B cell (primary cell): ENCODE measurements around the gene LMTK3. TPM values are rescaled to one million over a fixed set of nuclear protein-coding genes. Genes with fewer than 3 reads are reported as not detected.
A peak's percentile ranks its signal among the peaks of the same experiment; 100 is the strongest.

Experiments
- ATAC-seq: fragments of 200-7000 bp; cut with Tn5 transposase; one replicate; pipeline ENCODE4 v1.10.0; 2021; ENCODE audit warnings: low read depth, mild to moderate bottlenecking, moderate number of reproducible peaks, moderate library complexity
- CTCF ChIA-PET: fragments of 350-600 bp; sonication (Branson Sonifier 250); formaldehyde crosslinking; loops from one replicate; lab custom pipeline; 2021; ENCODE audit warnings: antibody characterized with exemption, inconsistent platforms; lab: Charles Lee
- POLR2A ChIA-PET: fragments of 350-600 bp; sonication (Branson Sonifier 250); formaldehyde crosslinking; loops from one replicate; lab custom pipeline; 2021; ENCODE audit warnings: antibody characterized with exemption; lab: Charles Lee
- DNase-seq: peaks from one replicate; pipeline ENCODE4 v3.0.0; 2013
- H2AFZ ChIP-seq: 2 replicates; pipeline ENCODE4 v1.6.1; 2012; ENCODE audit warnings: mild to moderate bottlenecking, low read depth, low read length; ENCODE audit not compliant: insufficient read depth, poor library complexity, severe bottlenecking
- H3K27ac ChIP-seq, 2 donors: 1 replicate in 1 of 2; 2 replicates in 1 of 2; pipeline ENCODE4 v1.5.1; 2012 to 2013; ENCODE audit warnings: low read length in 2 of 2, mild to moderate bottlenecking in 2 of 2, moderate library complexity in 1 of 2
- H3K27me3 ChIP-seq, 4 experiments: fragments of 200-600 bp in 1 of 4; sonication (generic) in 1 of 4; replicated peaks in 1 of 4; 1 replicate in 2 of 4; 2 replicates in 2 of 4; pipeline versions ENCODE4 v1.6.1 to v1.7.0; 2013 to 2016; ENCODE audit warnings: low read length in 3 of 4, mild to moderate bottlenecking in 2 of 4, mixed read lengths in 1 of 4, moderate library complexity in 1 of 4; ENCODE audit not compliant: insufficient read depth in 4 of 4, control insufficient read depth in 3 of 4; ENCODE audit errors: control extremely low read depth in 1 of 4
- H3K36me3 ChIP-seq, 2 experiments: replicated peaks in 1 of 2; 1 replicate in 1 of 2; 2 replicates in 1 of 2; pipeline versions ENCODE4 v1.6.1 to v1.7.1; 2013; ENCODE audit warnings: low read length in 1 of 2; ENCODE audit not compliant: insufficient read depth in 2 of 2, control insufficient read depth in 1 of 2; ENCODE audit errors: control extremely low read depth in 1 of 2, extremely low read depth in 1 of 2
- H3K4me1 ChIP-seq, 2 donors: fragments of 200-600 bp in 1 of 2; sonication (generic) in 1 of 2; 1 replicate in 1 of 2; 2 replicates in 1 of 2; pipeline versions ENCODE4 v1.5.1 to v1.6.1; 2013 to 2017; ENCODE audit warnings: low read length in 2 of 2; ENCODE audit not compliant: control insufficient read depth in 2 of 2, insufficient read depth in 2 of 2
- H3K4me2 ChIP-seq: replicated peaks from 2 replicates; pipeline ENCODE3; 2012; ENCODE audit warnings: mild to moderate bottlenecking, low read depth, low read length; ENCODE audit not compliant: poor library complexity, severe bottlenecking
- H3K4me3 ChIP-seq, 5 experiments: fragments of 200-600 bp in 1 of 5; sonication (generic) in 1 of 5; 1 replicate in 3 of 5; 2 replicates in 2 of 5; pipeline versions ENCODE4 v1.5.1 to v1.7.0; 2011 to 2016; ENCODE audit warnings: low read length in 4 of 5, mild to moderate bottlenecking in 4 of 5, low read depth in 2 of 5, control low read depth in 1 of 5, moderate library complexity in 1 of 5; ENCODE audit not compliant: insufficient read depth in 1 of 5; ENCODE audit errors: control extremely low read depth in 1 of 5, extremely low read depth in 1 of 5
- H3K79me2 ChIP-seq: fragments of 200-600 bp; sonication (generic); one replicate; pipeline ENCODE4 v1.6.0; 2016; ENCODE audit warnings: low read length; ENCODE audit not compliant: control insufficient read depth, insufficient read depth
- H3K9ac ChIP-seq: fragments of 200-600 bp; sonication (generic); 2 replicates; pipeline ENCODE4 v1.6.1; 2017; ENCODE audit warnings: mild to moderate bottlenecking, low read length, moderate library complexity
- H3K9me3 ChIP-seq, 3 donors: one replicate each; pipeline versions ENCODE4 v1.6.1 to v1.7.1; 2013; ENCODE audit warnings: low read length in 2 of 3; ENCODE audit not compliant: control insufficient read depth in 2 of 3, insufficient read depth in 1 of 3; ENCODE audit errors: control extremely low read depth in 1 of 3
- H4K20me1 ChIP-seq: 2 replicates; pipeline ENCODE4 v1.6.0; 2012; ENCODE audit warnings: mild to moderate bottlenecking, low read length; ENCODE audit not compliant: insufficient read depth, control insufficient read depth, poor library complexity, severe bottlenecking
- H3K27ac Mint-ChIP-seq: one replicate; pipeline ENCODE4 v1.8.0; 2021; ENCODE audit warnings: mixed read lengths
- H3K27me3 Mint-ChIP-seq: one replicate; pipeline ENCODE4 v1.8.0; 2021; ENCODE audit warnings: mixed read lengths
- H3K4me1 Mint-ChIP-seq: one replicate; pipeline ENCODE4 v1.8.0; 2021; ENCODE audit warnings: mixed read lengths
- H3K4me3 Mint-ChIP-seq: one replicate; pipeline ENCODE4 v1.8.0; 2021; ENCODE audit warnings: mixed read lengths
- H3K9me3 Mint-ChIP-seq: one replicate; pipeline ENCODE4 v1.8.0; 2022; ENCODE audit warnings: mixed read lengths; ENCODE audit not compliant: insufficient read depth
- CTCF ChIP-seq: fragments of 200-600 bp; IDR thresholded peaks from one replicate; pipeline ENCODE4 v1.8.0; 2022; ENCODE audit warnings: antibody characterized with exemption, mild to moderate bottlenecking
- EZH2 ChIP-seq: IDR thresholded peaks from 2 replicates; pipeline ENCODE4 v1.6.1; 2012; ENCODE audit warnings: borderline replicate concordance, low read depth, mild to moderate bottlenecking, moderate library complexity, low read length; ENCODE audit not compliant: insufficient read depth, poor library complexity, severe bottlenecking
- WGBS: methylation state at CpG from one replicate; pipeline ENCODE4 v1.1.5; 2013; ENCODE audit warnings: missing lambda C conversion rate; ENCODE audit not compliant: insufficient coverage; 5-methylcytosine and 5-hydroxymethylcytosine counted together
- intact Hi-C: fragments of 100-400 bp; cut with micrococcal nuclease; formaldehyde crosslinking; loops from one replicate; pipeline ENCODE4 v1.10.0; 2022
- polyA plus RNA-seq: library from polyadenylated mRNA; depleted of rRNA; stranded (reverse); fragments of >200 nt; gene quantifications from 2 replicates; pipeline ENCODE4 v1.2.3, GENCODE V29; 2012
- total RNA-seq, 2 donors: library from RNA; stranded (reverse); fragments of 120-200 nt in 1 of 2; gene quantifications; 1 replicate in 1 of 2; 2 replicates in 1 of 2; pipeline versions ENCODE4 v1.2.3 to v1.2.4, GENCODE V29; 2013 to 2022

LMTK3 gene
- total and polyA plus RNA-seq, 2 donors (not counting 1 experiment from before 2014, with no cell fraction given), result 0.19 to 1.6 TPM

- ChIA-PET CTCF (interaction anchor here (0.9 to 1.0 kb wide), 2 partner anchors 20 to 38 kb away, joined by 4 to 6 read pairs; no protein-coding TSS in a partner anchor), POLR2A (interaction anchor here (0.6 to 1.3 kb wide), 6 partner anchors 12 to 1229 kb away, joined by 3 to 8 read pairs (median 4); partner anchors contain the start of gene GRWD1)
- peaks cover 9% of the 10 kb centered on the region for H4K20me1 ChIP-seq
- H3K4me1 ChIP-seq, result peaks cover 11 to 15% of the 10 kb centered on the region in 2 donors
- peaks cover 2 to 33% of the 10 kb centered on the region in 2 experiments for H3K36me3 ChIP-seq
- peak within 1 kb of the TSS; percentile 81 for H3K4me2 ChIP-seq
- peaks cover 0 to 3% (median 0%) of the 10 kb centered on the region in 4 experiments for H3K27me3 ChIP-seq
- peak within 1 kb of the TSS; percentile 52 to 84 for H3K27ac ChIP-seq
- ATAC-seq (peak; percentile 0), DNase-seq (no peak)
- H3K9ac ChIP-seq, result peak within 1 kb of the TSS; percentile 74
- H3K4me3 ChIP-seq, result peak within 1 kb of the TSS; percentile 56 to 90 (median 83)
- intact Hi-C loops, result loop anchor here (1.0 to 2.0 kb wide), 10 partner anchors 22 to 1555 kb away; partner anchors contain the start of genes AP2A1, GRWD1, KDELR1 and RPL18
- no peaks in the 10 kb centered on the region for H3K9me3 Mint-ChIP-seq
- peak within 1 kb of the TSS; percentile 89 for H3K27ac Mint-ChIP-seq
- no peaks in the 10 kb centered on the region for H3K27me3 Mint-ChIP-seq
- H2AFZ ChIP-seq, result peak within 1 kb of the TSS; percentile 85
- WGBS, result 0% methylated on average over 54 of the region's 66 CpGs
- peaks cover 17% of the 10 kb centered on the region for H3K4me1 Mint-ChIP-seq
- peak within 1 kb of the TSS; percentile 92 for H3K4me3 Mint-ChIP-seq
- peaks cover 11% of the 10 kb centered on the region for H3K79me2 ChIP-seq
- H3K9me3 ChIP-seq, result no peaks in the 10 kb centered on the region
- TF ChIP-seq CTCF (no peak), EZH2 (no peak)
Measured at GRCh38 chr19:48469289-48469881, 42.2 kb downstream of the LMTK3 start, which contains the start of gene CYTH2. TSS of gene CYTH2 (plus strand) at chr19:48469369. CDS start at chr19:48469508, 139 bp downstream.
